HEK293T (cell line): ENCODE results near the gene OR7G1.

Experiments used
- BHLHE40 ChIP-seq: fragments of 450-650 bp; IDR thresholded peaks from 2 replicates; pipeline ENCODE4 v1.6.1; 2016; ENCODE audit warnings: mild to moderate bottlenecking, moderate library complexity, borderline replicate concordance
- CTBP1 ChIP-seq: fragments of 450-650 bp; IDR thresholded peaks from 2 replicates; pipeline ENCODE4 v1.6.1; 2016; ENCODE audit warnings: borderline replicate concordance
- ELF4 ChIP-seq: fragments of 450-650 bp; IDR thresholded peaks from 2 replicates; pipeline ENCODE4 v1.6.1; 2017; ENCODE audit warnings: antibody characterized with exemption
- FOXA1 ChIP-seq: fragments of 450-650 bp; IDR thresholded peaks from 2 replicates; pipeline ENCODE4 v1.6.1; 2016; ENCODE audit warnings: mild to moderate bottlenecking
- FOXK2 ChIP-seq: fragments of 450-650 bp; IDR thresholded peaks from 2 replicates; pipeline ENCODE4 v1.6.1; 2016; ENCODE audit warnings: mild to moderate bottlenecking
- FOXM1 ChIP-seq: fragments of 450-650 bp; IDR thresholded peaks from 2 replicates; pipeline ENCODE4 v1.6.1; 2017; ENCODE audit warnings: mild to moderate bottlenecking, borderline replicate concordance
- HDGF ChIP-seq: fragments of 450-650 bp; IDR thresholded peaks from 2 replicates; pipeline ENCODE4 v1.6.1; 2017; ENCODE audit warnings: antibody characterized with exemption, borderline replicate concordance
- L3MBTL2 ChIP-seq: fragments of 450-650 bp; conservative IDR thresholded peaks from 2 replicates; pipeline ENCODE4 v1.6.1; 2016; ENCODE audit warnings: mild to moderate bottlenecking
- LEF1 ChIP-seq: fragments of 450-650 bp; IDR thresholded peaks from 2 replicates; pipeline ENCODE4 v1.6.1; 2017; ENCODE audit warnings: mild to moderate bottlenecking, borderline replicate concordance
- NFRKB ChIP-seq: fragments of 450-650 bp; IDR thresholded peaks from 2 replicates; pipeline ENCODE4 v1.6.1; 2016; ENCODE audit warnings: mild to moderate bottlenecking, moderate library complexity
- SP1 ChIP-seq: fragments of 450-650 bp; IDR thresholded peaks from 2 replicates; pipeline ENCODE4 v1.6.1; 2017
- SUZ12 ChIP-seq: fragments of 450-650 bp; IDR thresholded peaks from 2 replicates; pipeline ENCODE4 v1.6.1; 2016; ENCODE audit warnings: mild to moderate bottlenecking
- ZNF384 ChIP-seq: fragments of 450-650 bp; IDR thresholded peaks from 2 replicates; pipeline ENCODE4 v1.6.1; 2016
- TF ChIP-seq, protein P1 (sequence below): fragments of 450-650 bp; IDR thresholded peaks from 2 replicates; pipeline ENCODE4 v1.6.1; 2016

DNA sequence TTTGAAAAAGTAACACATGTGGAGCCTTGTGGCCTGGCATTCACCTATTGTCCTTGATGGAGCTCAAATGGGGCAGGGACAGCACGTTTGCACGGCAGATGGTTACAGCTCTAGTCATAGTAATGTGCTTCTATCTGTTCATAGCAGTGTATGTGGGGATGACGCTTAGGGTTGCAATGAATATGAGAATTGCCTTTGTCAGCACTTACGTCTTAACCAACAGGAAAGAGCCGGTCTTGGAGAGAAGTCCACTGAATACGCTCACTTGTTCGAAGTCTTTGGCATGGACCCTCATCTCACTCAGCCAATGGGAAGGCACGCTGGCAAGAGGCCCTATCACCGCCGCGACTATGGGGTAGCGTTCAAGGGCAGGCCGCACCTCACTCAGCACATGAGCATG, 44.3 kb upstream of the OR7G1 start:
- TF ChIP-seq BHLHE40 (no peak), CTBP1 (no peak), FOXM1 (no peak), SP1 (no peak), LEF1 (no peak), HDGF (no peak), SUZ12 (no peak), NFRKB (no peak), FOXA1 (no peak), ZNF384 (no peak), ELF4 (no peak), L3MBTL2 (no peak), FOXK2 (no peak)
- TF ChIP-seq, protein P1, sequence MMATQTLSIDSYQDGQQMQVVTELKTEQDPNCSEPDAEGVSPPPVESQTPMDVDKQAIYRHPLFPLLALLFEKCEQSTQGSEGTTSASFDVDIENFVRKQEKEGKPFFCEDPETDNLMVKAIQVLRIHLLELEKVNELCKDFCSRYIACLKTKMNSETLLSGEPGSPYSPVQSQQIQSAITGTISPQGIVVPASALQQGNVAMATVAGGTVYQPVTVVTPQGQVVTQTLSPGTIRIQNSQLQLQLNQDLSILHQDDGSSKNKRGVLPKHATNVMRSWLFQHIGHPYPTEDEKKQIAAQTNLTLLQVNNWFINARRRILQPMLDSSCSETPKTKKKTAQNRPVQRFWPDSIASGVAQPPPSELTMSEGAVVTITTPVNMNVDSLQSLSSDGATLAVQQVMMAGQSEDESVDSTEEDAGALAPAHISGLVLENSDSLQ: no peak
